Middle frontal gyrus (tissue), 1 donor: Measurements from ENCODE around the gene GPSM1.

Experiments
- DNase-seq: peaks from one replicate; pipeline ENCODE4 v3.0.0-alpha.2; 2015; ENCODE audit warnings: low spot score; ENCODE audit errors: extremely low spot score

The GPSM1 gene

DNA sequence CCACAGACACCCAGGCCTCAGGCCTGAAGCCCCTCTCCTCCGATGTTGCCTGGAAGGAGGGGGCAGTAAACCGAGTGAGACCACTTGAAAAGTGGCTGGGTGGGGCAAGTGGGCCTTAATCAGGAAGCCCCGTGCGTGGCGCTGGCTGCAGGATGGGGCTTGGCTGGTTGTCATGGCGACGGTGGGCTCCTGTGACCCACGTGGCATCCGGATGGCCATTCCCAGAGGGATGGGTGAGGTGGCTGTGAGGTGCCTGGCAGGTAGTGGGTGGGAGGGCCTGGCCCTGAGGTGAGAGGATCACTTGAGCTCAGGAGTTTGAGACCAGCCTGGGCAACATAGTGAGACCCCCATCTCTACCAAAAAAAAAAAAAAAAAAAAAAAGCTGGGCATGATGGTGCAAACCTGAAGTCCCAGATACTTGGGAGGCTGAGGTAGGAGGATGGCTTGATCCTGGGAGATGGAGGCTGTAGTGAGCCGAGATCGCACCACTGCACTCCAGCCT lies 5.2 kb downstream of the GPSM1 start:
- no peak for DNase-seq

DNA sequence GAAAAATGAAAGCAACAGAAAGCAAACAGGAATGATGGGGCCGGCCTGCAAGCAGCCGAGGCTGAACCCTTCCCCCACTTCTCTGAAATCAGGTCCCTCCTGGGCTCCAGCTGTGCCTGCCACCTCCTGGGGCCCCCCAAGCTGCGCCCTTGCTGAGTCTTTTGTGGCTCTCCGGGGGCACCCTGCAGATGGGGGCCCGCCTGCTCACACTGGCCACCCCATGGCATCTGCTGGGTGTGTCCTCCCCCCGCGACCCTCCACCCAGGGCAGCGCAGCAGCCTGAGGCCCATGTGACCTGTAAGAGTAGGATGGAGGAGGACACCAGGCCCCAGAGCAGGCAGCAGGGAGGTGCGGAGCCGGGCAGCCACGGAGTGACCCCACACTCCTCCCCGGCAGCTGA lies 5.7 kb downstream of the GPSM1 start:
- DNase-seq: no peak

DNA sequence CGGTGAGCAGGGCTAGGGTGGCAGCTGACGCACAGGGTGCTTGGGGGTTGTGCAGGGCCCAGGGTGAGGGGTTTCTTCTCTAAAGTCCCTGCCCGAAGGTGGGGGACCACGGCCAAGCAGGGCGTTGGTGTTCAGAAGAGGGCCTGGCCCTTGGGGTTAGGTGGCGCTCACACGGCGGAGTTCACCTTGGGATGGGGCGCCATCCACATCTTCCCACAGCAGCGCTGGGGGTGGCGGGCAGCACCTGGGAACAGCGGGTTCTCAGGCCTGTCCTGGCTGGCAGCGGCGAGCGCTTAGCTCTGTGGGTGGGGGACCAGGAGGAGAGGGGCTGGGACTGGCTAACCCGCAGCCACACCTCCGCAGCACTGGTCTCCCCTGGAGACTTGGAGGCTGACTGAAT lies 6.1 kb downstream of the GPSM1 start:
- DNase-seq: no peak

GRCh38 chr9:136334541-136334940 lies 7.2 kb downstream of the GPSM1 start:
- DNase-seq: no peak

GRCh38 chr9:136335296-136336155 lies 8.2 kb downstream of the GPSM1 start:
- DNase-seq: no peak

DNA sequence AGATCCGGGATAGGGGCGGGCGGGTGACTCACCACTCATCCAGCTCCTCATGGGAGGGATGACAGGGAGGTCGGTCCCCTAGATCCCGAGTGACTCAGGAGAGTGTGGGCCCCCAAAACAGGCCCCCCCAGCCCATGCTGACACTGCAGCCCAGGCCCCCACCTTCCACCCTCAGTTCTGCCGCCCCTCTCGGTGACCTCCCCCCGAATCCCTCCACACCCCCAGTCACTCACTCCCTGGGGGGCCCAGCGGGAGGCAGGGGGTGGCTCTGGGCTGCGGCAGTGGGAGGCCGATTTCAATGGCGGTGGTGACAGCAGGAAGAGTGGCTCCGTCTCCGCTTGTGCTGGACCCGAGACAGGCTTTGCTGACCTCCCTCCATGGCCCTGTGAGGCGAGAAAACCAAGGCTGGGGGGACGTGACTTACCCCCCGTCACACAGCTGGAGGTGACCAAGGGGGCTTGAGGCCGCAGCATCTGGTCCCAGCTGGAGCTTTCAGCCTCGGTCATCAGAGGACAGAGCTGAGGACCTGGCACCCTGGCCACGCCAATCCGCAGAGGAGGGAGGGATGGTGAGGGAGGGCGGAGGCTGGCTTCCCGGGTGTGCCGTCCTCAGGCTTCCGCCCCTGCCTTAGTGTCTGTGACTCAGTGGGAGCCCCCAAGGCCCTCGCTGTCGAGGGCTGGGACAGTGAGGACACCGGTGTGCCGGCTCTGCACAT lies 9.0 kb downstream of the GPSM1 start:
- no peak for DNase-seq

GRCh38 chr9:136336881-136337280 lies 9.5 kb downstream of the GPSM1 start:
- no peak for DNase-seq

DNA sequence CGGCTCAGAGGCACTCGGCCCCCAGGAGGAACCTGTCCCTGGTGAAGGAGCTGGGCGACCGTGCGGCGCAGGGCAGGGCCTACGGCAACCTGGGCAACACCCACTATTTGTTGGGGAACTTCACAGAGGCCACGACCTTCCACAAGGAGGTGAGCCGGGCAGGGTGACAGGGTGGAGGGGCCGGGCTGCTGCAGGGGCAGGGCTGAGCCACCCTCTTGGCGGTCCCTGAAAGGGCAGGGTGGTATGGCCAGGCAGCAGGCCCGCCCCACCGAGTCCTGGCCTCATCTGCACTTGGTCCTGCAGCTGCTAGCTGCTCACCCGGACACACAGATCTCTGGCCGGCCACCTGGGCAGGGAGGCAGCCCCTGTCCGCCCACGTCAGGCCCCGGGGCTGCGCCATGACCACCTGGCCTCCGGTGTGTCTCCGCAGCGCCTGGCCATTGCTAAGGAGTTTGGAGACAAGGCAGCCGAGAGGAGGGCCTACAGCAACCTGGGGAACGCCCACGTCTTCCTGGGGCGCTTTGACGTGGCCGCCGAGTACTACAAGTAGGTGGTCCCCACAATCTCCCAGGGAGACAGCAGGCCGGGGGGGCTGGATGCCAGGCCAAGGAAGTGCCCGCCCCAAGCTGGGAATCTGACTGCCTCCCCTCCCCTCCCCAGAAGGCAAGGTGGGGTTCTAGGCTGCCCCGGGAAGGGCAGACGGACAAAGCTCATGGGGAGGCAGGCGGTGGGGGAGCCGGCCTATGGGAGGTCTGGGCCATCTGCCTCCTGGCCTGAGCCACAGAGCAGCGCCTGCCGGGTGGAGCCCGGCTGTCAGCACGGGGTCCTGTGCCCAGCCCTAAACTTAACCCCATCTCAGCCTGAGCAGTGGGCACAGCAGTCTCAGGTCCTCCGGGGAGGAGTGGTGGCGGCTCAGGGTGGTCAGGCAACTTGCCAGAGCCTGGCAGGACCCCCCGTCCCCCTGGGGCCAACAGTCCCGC lies 10.4 kb downstream of the GPSM1 start:
- no peak for DNase-seq

DNA sequence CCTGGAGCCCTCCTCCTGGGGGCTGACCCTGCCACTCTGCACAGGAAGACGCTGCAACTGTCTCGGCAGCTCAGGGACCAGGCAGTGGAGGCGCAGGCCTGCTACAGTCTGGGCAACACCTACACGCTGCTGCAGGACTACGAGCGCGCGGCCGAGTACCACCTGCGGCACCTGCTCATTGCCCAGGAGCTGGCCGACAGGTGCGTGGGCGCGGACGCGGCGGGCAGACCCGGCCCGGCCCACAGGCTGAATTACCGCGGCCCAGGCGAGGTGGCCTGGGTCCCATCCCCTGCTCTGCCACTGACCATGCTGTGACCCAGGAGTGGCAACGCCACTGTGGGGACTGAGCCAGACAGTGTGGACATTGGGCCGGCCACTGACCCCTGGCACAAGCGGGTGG lies 11.2 kb downstream of the GPSM1 start:
- DNase-seq: no peak

- no peak for DNase-seq
Measured at GRCh38 chr9:136339173-136339957, 12.0 kb downstream of the GPSM1 start.

- DNase-seq: no peak
Measured at GRCh38 chr9:136339958-136340310, 12.6 kb downstream of the GPSM1 start.

GRCh38 chr9:136340356-136341041 lies 13.2 kb downstream of the GPSM1 start:
- no peak for DNase-seq

GRCh38 chr9:136341042-136341655 lies 13.8 kb downstream of the GPSM1 start:
- no peak for DNase-seq

- no peak for DNase-seq
Measured at GRCh38 chr9:136341769-136342168, 14.4 kb downstream of the GPSM1 start.

DNA sequence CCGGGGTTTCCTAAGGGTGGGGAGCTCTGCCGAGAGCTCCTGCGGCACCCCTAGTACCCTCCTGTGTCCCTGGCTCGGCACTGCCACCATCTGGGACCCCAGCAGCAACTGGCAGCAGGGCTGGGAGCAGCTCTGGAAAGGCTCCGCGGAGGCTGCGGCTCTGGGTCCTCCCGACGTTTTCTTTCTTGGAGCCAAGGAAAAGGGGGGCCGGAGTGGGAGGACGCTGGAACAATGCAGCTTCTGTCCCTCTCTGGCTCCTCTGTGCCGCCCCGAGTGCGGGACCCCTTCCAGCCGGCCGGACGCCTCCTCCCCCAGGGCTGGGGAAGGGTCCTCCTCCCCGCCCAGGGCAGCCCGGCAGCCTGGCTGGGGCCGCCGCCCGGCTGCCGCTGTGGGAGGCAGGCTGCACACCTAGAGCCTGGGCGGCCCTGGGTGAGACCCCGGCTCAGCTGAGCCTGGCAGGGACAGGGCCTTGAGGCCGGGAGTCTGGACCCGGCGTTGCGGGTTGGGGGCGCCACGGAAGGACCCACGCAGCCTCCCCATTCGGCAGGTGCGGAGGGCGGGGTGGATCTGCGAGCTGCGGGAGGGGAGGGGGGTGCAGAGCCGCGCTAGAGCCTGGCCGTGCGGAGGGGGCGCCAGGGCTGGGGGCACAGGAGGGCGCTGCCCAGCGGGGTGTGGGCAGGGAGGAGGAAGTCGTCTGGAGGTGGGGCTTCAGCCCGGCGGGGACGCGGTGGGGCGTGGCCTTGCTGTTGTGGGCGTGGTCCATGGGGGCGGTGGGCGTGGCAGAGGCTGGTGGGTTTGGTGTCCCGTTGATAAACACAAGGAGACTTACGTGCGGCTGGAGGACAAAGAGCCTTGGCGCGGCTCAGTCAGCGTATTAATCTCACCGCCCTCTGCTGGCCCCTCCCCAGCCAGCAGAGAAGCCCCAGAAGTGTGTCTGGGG lies 15.1 kb downstream of the GPSM1 start:
- no peak for DNase-seq

GRCh38 chr9:136343121-136343883 lies 16.0 kb downstream of the GPSM1 start:
- no peak for DNase-seq

- DNase-seq: no peak
Measured at GRCh38 chr9:136343884-136344269, 16.5 kb downstream of the GPSM1 start.
